GM18517 (cell line): Measurements from ENCODE around the gene JHY.

ENCODE experiments used
- ATAC-seq: cut with Tn5 transposase; IDR thresholded peaks from one replicate; pipeline ENCODE4 v1.9.1; 2021; ENCODE audit warnings: mild to moderate bottlenecking, moderate library complexity; ENCODE audit not compliant: unreplicated experiment

The JHY gene

GRCh38 chr11:122871302-122871701 is 11.3 kb upstream of the JHY start:
- ATAC-seq, result no peak

GRCh38 chr11:122872046-122872445 is 10.5 kb upstream of the JHY start:
- no peak for ATAC-seq

DNA sequence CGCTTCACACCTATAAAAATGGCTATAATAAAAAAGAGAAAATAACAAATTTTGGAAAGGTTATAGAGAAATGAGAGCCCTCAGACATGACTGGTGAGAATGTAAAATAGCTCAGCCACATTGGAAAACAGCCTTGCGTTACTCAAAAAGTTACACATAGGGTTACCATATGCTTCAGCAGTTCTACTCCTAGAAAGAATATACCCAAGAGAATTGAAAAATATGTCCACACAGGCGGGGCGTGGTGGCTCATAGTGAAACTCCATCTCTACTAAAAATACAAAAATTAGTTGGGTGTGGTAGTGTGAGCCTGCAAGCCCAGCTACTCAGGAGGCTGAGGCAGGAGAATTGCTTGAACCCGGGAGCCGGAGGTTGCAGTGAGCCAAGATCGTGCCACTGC is 7.6 kb upstream of the JHY start:
- ATAC-seq, result peak; percentile 73

DNA sequence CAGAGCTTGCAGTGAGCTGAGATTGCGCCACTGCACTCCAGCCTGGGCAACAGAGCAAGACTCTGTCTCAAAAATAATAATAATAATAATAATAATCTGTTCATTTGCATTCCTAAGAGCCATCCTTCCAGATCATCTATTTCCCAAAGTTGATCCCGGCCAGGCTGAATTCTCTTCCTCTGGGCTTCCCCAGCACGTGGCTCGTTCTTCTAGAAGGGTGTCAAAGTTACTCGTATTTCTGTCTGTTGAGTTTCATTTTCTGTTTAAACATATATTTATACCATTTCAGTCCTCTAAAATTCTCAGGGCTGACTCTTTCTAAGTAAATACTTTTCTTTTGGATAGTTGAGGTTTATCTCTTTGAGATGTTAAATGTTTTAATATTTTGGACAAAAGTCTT is 4.8 kb upstream of the JHY start:
- ATAC-seq, result no peak

- ATAC-seq, result no peak
Observed at GRCh38 chr11:122879785-122880184, 2.8 kb upstream of the JHY start.

GRCh38 chr11:122882857-122883645 is 492 bp downstream of the JHY start:
- ATAC-seq, result no peak

DNA sequence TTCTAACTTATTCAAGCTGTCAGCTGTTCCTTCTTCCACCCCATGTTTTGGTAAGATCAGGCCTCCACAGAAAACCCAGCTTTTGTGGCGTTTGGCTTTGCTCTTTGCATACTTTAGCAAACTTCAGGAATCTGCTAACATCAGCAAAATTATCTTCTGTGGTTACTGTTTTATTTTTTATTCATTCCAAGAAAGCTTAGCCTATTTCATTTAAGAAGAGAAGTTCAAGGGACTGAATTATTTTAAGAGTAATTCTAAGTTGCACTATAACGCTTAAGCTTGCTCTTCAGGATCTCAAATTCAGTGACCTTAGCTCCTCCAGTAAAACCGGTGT is 1.1 kb downstream of the JHY start:
- no peak for ATAC-seq

DNA sequence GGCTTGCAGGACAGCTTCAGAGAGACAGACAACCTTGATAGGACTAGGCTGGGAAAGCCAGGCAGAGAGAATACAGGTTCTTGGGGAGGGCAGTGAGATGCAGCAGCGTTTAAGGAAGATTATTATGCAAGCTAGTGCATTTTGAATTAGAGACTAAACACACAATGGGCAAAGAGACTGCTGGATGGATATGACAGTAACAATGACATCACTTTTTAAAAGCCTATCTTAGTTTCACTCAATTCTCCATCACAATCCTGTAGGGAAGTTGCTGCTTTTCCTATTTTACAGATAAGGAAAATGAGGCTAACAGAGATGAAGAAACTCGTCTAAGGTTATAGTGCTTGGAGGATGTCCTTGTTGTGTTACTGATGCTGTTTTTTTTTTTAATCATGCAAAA is 5.6 kb downstream of the JHY start:
- ATAC-seq, result no peak

- no peak for ATAC-seq
Observed at GRCh38 chr11:122893131-122893530, 10.6 kb downstream of the JHY start.

DNA sequence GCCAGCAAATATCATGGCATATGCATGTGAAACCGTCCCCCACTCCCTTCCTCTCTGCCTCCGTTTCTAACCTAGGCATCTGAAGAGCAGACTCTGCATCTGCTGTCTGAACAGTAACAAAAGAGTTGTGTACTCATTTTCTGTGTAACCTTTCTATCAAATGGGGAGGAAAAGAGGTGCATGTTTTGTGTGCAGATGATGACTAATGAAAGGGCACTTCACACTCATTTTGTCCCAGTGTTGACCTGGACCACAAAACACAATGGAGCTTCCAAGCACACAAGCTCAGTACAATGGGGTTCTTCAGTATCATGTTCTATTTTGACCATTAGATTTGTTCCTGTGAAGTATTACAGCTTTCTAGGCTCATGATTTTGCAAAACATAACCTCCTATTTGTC is 13.0 kb downstream of the JHY start:
- no peak for ATAC-seq

DNA sequence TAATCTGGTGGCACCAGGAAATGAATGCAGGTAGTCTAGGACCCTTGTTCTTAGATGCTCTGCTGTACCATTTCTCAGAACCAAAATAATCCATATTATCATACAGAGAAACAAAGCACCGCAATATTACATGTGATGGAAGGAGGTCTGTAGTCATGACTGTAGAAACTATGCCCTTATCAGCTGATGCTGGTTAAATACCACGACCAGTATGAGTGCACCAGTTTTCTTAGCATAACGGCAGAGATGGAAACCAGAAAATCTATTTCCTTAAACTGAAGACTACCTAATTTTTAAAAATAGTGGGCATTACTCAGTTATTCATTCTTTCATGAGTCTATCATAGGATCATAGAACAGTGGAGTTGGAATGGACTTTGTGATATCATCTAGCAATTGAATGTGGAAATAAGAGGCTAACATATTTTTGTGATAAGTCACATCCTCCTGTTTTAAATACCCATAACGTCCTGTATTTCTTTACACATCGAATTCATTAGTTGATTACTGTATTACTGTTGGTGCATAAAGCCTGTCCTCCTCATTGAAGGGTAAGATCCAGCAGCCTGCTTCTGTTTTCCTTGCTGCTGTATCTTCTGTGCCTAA is 15.1 kb downstream of the JHY start:
- no peak for ATAC-seq

GRCh38 chr11:122898799-122899198 is 16.2 kb downstream of the JHY start:
- no peak for ATAC-seq

GRCh38 chr11:122900587-122901202 is 18.1 kb downstream of the JHY start:
- no peak for ATAC-seq

GRCh38 chr11:122902951-122903350 is 20.4 kb downstream of the JHY start:
- no peak for ATAC-seq

DNA sequence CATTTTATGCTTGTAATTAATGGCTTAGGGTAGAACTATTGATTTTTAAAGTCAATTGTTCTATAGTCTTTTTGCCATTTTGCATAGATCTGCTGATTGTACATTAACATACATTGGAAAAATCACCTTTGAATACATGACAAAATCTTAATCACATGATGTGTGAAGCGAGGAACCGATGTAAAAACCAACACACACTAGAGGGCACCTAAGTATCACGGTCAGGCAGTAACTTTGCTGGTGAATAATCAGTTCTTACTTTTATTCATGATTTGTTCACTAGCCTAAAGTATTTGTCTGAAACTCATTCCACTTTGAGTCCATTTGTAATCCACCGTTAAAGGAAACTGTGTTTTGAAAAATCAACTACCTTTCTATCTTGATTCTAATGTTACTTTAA is 28.2 kb downstream of the JHY start:
- no peak for ATAC-seq

GRCh38 chr11:122917311-122917710 is 34.8 kb downstream of the JHY start:
- ATAC-seq, result no peak

GRCh38 chr11:122918734-122919133 is 36.2 kb downstream of the JHY start:
- ATAC-seq, result no peak

GRCh38 chr11:122920579-122920978 is 38.0 kb downstream of the JHY start:
- ATAC-seq, result no peak

DNA sequence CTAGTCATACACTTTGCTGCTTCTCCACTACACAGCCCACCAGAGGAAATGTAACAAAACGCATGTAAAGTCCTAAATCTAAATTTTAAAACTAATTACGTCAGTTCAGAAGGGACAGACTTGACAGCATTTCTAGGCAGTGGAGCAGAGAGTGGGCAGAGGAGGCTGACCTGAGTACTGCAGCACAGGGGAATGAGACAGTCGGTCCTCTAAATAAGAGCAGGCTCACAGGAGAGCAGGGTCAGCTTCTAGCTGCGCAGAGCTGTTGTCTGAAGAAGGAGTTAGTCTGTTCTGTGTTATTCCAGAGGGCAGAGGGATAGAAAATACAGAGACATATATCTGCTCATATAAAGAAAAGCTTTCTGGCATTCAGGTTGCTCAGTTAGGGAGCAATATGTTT is 40.3 kb downstream of the JHY start:
- no peak for ATAC-seq

- no peak for ATAC-seq
Observed at GRCh38 chr11:122923302-122923701, 40.7 kb downstream of the JHY start.

DNA sequence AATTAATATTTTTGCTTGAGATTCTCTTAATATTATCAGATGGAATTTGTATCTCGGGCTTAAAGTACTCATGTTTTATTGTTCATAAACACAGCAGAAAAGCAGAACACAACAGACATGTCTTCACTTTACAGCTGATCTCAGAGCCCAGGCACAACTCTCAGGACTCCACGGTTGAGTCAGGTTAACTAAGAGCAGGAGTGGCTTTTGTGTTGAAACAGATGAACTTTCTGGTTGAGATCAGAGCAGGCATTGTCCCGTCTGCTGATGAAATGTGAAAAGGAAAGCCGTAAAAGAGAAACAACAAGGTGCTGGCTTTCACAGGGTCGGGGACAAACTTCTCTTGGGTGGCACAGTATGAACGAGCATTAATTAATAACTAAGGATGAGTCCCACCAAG is 49.0 kb downstream of the JHY start:
- ATAC-seq, result no peak

GRCh38 chr11:122933416-122933815 is 50.9 kb downstream of the JHY start:
- no peak for ATAC-seq
